Psoas muscle (tissue), 8 donors: ENCODE measurements around the gene BCAS3. TPM values are rescaled to one million over a fixed set of nuclear protein-coding genes. Genes with fewer than 3 reads are reported as not detected.
A peak's percentile ranks its signal among the peaks of the same experiment; 100 is the strongest.

Experiments used
- ATAC-seq, 4 donors: fragments of 200-7000 bp; cut with Tn5 transposase; one replicate each; pipeline ENCODE4 v1.9.1; 2020; ENCODE audit warnings: moderate library complexity in 3 of 4, mild to moderate bottlenecking in 2 of 4
- DNase-seq, 2 donors: peaks; one replicate each; pipeline ENCODE4 v3.0.0-alpha.2; 2020
- H3K27ac ChIP-seq: fragments of 200-600 bp; one replicate; pipeline ENCODE4 v1.8.0; 2022
- H3K27me3 ChIP-seq, 3 donors: fragments of 200-600 bp in 1 of 3; one replicate each; pipeline versions ENCODE4 v1.6.1 to v1.8.0; 2013 to 2022; ENCODE audit warnings: low read length in 2 of 3, mild to moderate bottlenecking in 2 of 3, moderate library complexity in 1 of 3; ENCODE audit not compliant: insufficient read depth in 3 of 3
- H3K36me3 ChIP-seq, 2 donors: fragments of 200-600 bp in 1 of 2; one replicate each; pipeline versions ENCODE4 v1.6.1 to v1.8.0; 2013 to 2022; ENCODE audit warnings: low read depth in 1 of 2, mild to moderate bottlenecking in 1 of 2, moderate library complexity in 1 of 2; ENCODE audit not compliant: insufficient read depth in 1 of 2
- H3K4me1 ChIP-seq: fragments of 200-600 bp; one replicate; pipeline ENCODE4 v1.8.0; 2022
- H3K4me3 ChIP-seq: fragments of 200-600 bp; one replicate; pipeline ENCODE4 v1.8.0; 2022; ENCODE audit warnings: mild to moderate bottlenecking
- H3K9me3 ChIP-seq: fragments of 200-600 bp; one replicate; pipeline ENCODE4 v1.8.0; 2022
- WGBS, 3 donors: extraction: QIAGEN DNeasy Blood & Tissue Kit; methylation state at CpG; one replicate each; pipeline versions ENCODE4 v1.1.6 to v1.1.7; 2013; 5-methylcytosine and 5-hydroxymethylcytosine counted together
- intact Hi-C, 2 donors: fragments of 100-400 bp; cut with DNase I; formaldehyde crosslinking; loops; one replicate each; pipeline versions ENCODE4 v1.11.0 to v1.14.2; 2022
- polyA plus RNA-seq, 3 donors: library from polyadenylated mRNA; stranded (reverse); fragments of 200-250 nt; gene quantifications; one replicate each; pipeline ENCODE4 v1.2.3, GENCODE V29; 2013
- total RNA-seq, 4 donors: library from RNA; stranded (reverse); fragmentation: NEBNext Ultra II Directional in 2 of 4; extraction: Animal tissue kit (Norgen Biotek cat#: 25700) in 2 of 4; gene quantifications; one replicate each; pipeline versions ENCODE4 v1.2.1 to v1.2.4, GENCODE V29; 2021 to 2023
- TF ChIP-seq, protein P1 (sequence below): fragments of 200-600 bp; IDR thresholded peaks from one replicate; pipeline ENCODE4 v1.8.0; 2022; ENCODE audit warnings: antibody characterized with exemption
- donor health status: healthy with polysubstance abuse.
- donor health status: DM: no; HTN: no; CAD: no; lungs with moderate emphysema.
- donor health status: Bipolar disorder and iron deficiency.
- donor health status: healthy.
- donor health status: DM: yes; HTN: yes; CAD: no.
- donor health status: DM: no; HTN: no; CAD: no.
- donor health status: DM: no; HTN: no; CAD: no.
- donor health status: DM: yes; HTN: yes; CAD: no.

Gene BCAS3
- total and polyA plus RNA-seq, 7 donors, result 2.4 to 28.8 (median 15.0) TPM

DNA sequence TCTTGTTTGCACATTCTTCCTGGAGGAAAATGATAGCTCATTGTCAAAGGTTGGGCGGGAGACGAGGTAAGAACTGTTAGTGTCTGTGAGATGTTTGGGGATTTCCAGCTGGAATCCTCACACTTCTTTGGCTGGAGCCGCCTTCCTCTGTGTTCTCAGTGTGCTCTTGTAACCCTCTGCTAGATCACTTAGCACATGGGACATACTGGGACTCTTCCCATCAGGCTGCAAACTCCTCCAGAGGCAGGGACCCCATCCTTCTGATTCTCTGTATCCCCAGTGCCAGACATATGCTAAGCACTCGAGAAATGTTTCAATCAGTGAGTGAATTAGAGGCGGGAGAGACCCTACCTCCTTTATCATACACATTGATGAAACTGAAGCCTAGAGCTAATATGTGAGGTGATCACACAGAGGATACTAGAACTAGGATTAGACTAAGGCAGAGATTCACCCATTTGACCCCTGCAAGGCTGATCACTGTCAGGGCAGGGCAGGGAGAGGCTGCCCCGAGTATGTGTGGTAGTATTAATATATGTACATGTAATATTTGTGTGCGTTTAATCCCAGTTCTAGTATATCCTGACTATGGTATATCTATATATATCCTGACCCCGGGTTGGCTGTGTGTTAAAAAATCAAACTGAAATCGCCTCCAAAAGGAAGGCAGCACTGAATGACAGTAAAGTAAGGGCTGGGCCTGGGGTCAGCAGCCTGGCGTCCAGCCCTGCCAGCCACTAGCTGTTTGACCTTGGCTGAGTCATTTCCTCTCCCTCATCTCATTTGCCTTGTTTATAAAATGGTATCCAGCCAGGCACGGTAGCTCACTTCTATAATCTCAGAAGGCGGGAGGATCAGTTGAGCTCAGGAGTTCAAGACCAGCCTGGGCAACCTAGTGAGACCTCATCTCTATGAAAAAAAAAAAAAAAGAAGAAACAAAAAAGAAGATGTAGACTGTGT is 646.5 kb downstream of the BCAS3 start:
- ATAC-seq (peak in 1 of 4 donors; percentile 40), DNase-seq (no peak)
- intact Hi-C loops, result no loop called here
- TF ChIP-seq, protein P1, sequence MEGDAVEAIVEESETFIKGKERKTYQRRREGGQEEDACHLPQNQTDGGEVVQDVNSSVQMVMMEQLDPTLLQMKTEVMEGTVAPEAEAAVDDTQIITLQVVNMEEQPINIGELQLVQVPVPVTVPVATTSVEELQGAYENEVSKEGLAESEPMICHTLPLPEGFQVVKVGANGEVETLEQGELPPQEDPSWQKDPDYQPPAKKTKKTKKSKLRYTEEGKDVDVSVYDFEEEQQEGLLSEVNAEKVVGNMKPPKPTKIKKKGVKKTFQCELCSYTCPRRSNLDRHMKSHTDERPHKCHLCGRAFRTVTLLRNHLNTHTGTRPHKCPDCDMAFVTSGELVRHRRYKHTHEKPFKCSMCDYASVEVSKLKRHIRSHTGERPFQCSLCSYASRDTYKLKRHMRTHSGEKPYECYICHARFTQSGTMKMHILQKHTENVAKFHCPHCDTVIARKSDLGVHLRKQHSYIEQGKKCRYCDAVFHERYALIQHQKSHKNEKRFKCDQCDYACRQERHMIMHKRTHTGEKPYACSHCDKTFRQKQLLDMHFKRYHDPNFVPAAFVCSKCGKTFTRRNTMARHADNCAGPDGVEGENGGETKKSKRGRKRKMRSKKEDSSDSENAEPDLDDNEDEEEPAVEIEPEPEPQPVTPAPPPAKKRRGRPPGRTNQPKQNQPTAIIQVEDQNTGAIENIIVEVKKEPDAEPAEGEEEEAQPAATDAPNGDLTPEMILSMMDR, result no peak
- H3K4me1 ChIP-seq, result no peaks in the 10 kb centered on the region
- no peaks in the 10 kb centered on the region for H3K9me3 ChIP-seq
- no peak overlapping the region for H3K4me3 ChIP-seq
- H3K36me3 ChIP-seq, result no peaks in the 10 kb centered on the region
- peak overlapping the region; percentile 31 for H3K27ac ChIP-seq
- WGBS, 3 donors, result 77 to 81% (median 80%) methylated on average over 12 of the region's 12 CpGs
- no peaks in the 10 kb centered on the region for H3K27me3 ChIP-seq

DNA sequence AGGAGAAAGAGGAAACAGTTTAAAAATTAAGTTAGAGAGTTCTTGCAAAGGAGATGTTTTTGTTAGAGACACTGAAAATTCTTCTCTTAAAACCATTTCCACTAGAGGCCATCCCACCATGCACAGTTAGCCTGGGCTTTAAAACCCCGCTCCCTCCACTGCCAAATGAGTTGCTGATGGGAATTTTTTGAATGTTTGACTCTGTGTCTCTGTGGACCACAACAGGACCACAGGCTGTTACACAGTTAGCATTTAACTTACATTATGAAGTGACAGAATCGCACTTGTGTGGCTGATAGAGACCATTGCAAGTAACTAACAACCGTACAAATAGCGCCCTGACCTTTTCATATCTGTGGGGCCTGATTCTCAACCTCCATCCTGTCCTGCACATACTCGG is 647.3 kb downstream of the BCAS3 start:
- Histone ChIP-seq H3K36me3 (no peaks in the 10 kb centered on the region), H3K27ac (no peak overlapping the region), H3K4me3 (no peak overlapping the region), H3K9me3 (no peaks in the 10 kb centered on the region), H3K27me3 (no peaks in the 10 kb centered on the region), H3K4me1 (no peaks in the 10 kb centered on the region)
- intact Hi-C loops, result no loop called here
- ATAC-seq, result no peak
- TF ChIP-seq, protein P1, result no peak
- 65% methylated on average over 5 of the region's 5 CpGs for WGBS, 3 donors
- DNase-seq, result no peak

DNA sequence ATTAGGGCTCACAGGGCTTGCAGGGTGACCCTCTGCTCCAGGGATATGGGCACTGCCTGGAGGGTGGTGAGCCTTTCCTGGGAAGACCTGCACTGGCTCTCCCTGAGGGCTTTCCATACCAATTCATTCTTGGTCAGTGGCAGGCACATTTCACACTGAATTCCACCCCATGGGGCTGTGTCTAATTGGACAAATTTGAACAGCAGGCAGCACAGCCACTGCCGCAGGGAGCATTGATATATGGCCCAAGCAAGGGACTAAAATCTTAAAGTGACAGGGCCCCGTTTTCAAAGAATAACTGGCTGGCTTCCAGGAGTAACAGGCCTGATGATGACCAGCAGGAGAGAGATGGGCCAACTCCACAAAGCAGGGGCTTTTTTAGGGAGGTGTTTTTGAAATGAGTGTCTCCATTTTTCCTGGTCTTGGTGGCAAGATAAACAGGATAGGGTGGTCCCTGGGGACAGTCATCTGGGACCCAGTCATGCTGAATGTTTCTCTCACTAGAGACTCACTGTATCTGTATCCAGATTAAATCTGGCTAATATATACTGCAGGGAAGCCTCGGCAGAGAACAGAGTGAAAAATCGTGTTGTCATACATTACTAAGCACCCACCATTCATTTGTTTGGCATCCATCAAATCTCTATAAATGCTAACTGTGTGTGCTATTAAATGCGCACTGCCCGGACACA is 647.9 kb downstream of the BCAS3 start:
- Histone ChIP-seq H3K4me1 (no peaks in the 10 kb centered on the region), H3K4me3 (no peak overlapping the region), H3K27me3 (no peaks in the 10 kb centered on the region), H3K9me3 (no peaks in the 10 kb centered on the region), H3K27ac (no peak overlapping the region), H3K36me3 (no peaks in the 10 kb centered on the region)
- TF ChIP-seq, protein P1, result no peak
- intact Hi-C loops, result no loop called here
- no peak for DNase-seq
- 50 to 65% (median 52%) methylated on average over 6 of the region's 6 CpGs for whole genome bisulfite sequencing, 3 donors
- ATAC-seq, result no peak

GRCh38 chr17:61326330-61326729 is 648.7 kb downstream of the BCAS3 start:
- no peaks in the 10 kb centered on the region for H3K36me3 ChIP-seq
- no peaks in the 10 kb centered on the region for H3K9me3 ChIP-seq
- intact Hi-C loops, result no loop called here
- 90 to 93% (median 93%) methylated on average over 3 of the region's 3 CpGs for WGBS, 3 donors
- no peak overlapping the region for H3K27ac ChIP-seq
- H3K27me3 ChIP-seq, result no peaks in the 10 kb centered on the region
- H3K4me3 ChIP-seq, result no peak overlapping the region
- ATAC-seq (no peak), DNase-seq (no peak)
- H3K4me1 ChIP-seq, result no peaks in the 10 kb centered on the region
- TF ChIP-seq, protein P1, result no peak
